ENCODE measurements around the gene FBXW2.

Gene FBXW2

GRCh38 chr9:120714088-120714845 is 78.9 kb downstream of the FBXW2 start, which contains the start of gene MEGF9:
TSS of gene MEGF9 (minus strand) at chr9:120714470. CDS start at chr9:120714358, 112 bp downstream.
- peak; percentile 97 for DNase-seq (ENCODE audit: low read depth)

DNA sequence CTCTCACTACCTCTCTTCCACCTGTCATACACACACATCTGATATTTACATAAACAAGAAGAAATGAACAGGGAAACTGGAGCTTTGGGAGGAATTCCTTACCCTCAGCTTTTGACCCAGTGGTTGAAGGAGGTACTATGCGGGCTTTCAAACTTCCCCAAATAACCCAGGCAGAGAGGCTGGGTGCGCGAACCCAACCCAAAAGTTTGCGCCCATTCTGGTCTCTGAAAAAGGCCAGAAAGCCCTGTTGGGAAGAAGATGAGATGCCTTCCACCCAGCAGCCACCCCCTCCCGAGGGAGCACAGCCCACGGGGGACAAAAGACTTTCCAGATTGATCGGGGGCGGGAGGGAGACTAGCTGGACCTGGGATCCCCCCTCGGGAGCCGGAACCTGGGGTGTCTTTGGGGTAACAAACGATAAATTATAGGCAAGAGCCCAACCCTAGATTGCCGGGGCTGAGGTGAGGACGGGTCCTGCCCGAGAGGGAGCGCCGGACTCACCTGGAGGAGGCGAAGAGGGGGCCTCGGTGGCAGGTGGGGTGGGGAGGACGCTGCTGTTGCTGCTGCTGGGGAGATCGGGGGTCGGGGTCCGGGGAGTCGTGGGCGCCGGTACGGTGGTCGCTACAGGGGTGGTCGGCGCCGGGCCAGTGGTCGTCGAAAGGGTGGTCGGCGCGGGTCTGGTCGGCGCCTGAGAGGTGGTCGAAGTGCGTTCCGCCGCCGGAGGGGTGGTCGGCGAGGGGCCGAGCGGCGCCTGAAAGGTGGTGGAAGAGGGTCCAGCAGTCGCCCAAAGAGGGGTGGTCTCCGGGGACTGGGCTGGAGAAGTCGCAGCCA is 79.7 kb downstream of the FBXW2 start:
- no peak for DNase-seq (ENCODE audit: low read depth)

GRCh38 chr9:120712539-120713031 is 80.6 kb downstream of the FBXW2 start:
- DNase-seq (ENCODE audit: low read depth) = no peak

DNA sequence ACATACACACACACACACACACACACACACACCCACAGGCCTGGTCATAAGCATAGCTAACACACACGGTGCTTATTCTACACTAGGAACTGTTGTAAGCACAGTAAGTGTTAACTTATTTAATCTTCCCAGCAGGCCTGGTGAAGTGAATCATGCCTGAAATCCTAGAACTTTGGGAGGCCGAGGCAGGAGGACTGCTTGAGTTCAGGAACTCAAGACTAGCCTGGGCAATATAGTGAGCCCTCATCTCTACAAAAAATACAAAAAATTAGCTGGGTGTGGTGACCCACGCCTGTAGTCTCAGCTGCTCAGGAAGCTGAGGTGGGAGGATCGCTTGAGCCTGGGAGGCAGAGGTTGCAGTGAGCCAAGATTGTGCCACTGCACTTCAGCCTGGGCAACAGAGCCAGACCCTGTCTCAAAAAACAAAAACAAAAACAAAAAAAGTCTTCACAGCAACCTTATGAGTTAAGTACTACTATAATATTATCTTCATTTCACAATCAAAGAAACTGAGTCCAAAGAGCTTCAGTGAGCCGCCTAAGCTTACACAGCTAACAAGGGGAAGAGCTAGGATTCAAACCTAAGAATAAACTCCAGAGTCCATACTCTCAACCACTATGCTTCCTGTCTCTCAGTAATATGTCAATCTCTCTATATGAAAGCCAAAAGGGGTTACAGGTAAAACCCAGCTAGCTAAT is 81.2 kb downstream of the FBXW2 start:
- DNase-seq (ENCODE audit: low read depth) = no peak

DNA sequence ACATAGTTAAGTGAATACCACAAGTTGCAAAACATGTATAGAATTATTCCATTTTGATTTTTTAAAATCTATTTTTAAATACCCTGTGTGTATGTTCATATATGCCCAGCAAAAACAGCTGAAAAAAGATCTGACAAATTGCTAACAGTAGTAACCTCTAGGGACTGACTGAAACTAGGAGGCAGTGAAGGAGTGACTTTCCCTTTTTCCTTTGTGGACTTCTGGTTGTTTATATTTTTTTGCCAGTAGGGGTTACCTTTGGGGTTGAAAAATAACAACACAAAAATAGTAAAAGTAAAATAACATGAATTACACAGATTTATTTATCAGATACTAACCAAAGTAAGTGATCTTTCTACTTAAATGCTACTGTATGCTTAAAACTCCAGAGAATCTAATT is 81.9 kb downstream of the FBXW2 start:
- no peak for DNase-seq (ENCODE audit: low read depth)

DNA sequence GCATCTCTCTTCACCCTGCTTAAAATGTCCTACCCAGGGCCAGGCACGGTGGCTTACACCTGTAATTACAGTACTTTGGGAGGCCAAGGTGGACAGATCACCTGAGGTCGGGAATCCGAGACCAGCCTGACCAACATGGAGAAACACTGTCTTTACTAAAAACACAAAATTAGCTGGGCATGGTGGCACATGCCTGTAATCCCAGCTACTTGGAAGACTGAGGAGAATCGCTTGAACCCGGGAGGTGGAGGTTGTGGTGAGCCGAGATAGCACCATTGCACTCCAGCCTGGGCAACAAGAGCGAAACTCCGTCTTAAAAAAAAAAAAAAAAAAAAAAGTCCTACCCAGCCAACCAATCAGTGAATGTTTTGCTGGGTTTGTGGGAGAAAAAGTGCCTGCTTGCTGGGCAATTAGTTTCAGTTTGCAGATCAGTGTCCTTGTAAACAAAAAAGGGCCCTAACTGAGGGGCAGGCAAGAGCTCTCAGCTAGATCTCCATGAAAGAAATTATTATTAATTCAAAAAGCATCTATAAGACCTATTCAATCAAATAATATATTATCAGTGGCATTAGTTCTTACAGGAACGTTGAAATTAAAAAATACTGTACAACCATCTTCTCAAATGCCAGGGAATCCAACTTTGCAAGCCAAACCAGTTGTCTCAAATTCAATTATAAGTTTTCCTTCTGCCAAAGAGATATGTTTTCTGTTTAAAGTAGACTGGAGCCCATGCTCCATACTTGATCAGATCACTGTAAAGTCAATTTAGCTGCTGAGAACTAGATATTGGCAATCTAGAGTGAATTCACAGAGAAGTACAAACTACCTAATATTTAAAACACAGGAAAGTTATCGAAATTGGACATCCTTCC is 82.9 kb downstream of the FBXW2 start:
- DNase-seq (ENCODE audit: low read depth) = no peak

GRCh38 chr9:120708526-120709224 is 84.5 kb downstream of the FBXW2 start:
- DNase-seq (ENCODE audit: low read depth) = no peak

DNA sequence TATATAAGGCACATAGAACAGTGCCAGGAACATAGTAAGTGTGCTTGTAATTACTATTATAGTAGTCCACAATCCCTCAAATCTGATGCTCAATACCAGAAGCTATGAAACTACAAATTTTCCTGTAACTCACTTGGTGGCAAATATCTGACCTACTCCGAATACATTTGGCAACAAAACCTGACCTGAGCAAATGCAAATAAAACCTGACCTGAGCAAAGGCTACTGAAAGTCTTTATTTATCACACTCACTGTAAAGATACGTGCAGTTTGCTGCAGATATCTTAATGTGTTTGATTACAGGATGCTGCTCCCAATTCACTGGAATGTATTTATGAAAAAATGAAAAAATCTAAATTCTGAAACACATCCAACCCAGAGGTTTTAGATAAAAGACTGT is 86.0 kb downstream of the FBXW2 start:
- no peak for DNase-seq (ENCODE audit: low read depth)
